Glutamatergic neuron (in vitro differentiated cells): ENCODE data around the gene PA2G4. TPM values are rescaled to one million over a fixed set of nuclear protein-coding genes. Genes with fewer than 3 reads are reported as not detected.

Experiments
- DNase-seq: peaks from one replicate; pipeline ENCODE4 v3.0.0; 2022
- H3K27ac Mint-ChIP-seq: one replicate; pipeline ENCODE4 v1.8.0; 2020; ENCODE audit warnings: mild to moderate bottlenecking, mixed read lengths, inconsistent platforms; ENCODE audit not compliant: unreplicated experiment
- H3K27me3 Mint-ChIP-seq: one replicate; pipeline ENCODE4 v1.8.0; 2020; ENCODE audit warnings: mild to moderate bottlenecking, moderate library complexity, mixed read lengths, inconsistent platforms; ENCODE audit not compliant: unreplicated experiment
- H3K36me3 Mint-ChIP-seq: one replicate; pipeline ENCODE4 v1.8.0; 2020; ENCODE audit warnings: mild to moderate bottlenecking, mixed read lengths, inconsistent platforms; ENCODE audit not compliant: unreplicated experiment
- H3K4me1 Mint-ChIP-seq: one replicate; pipeline ENCODE4 v1.8.0; 2020; ENCODE audit warnings: mild to moderate bottlenecking, low read depth, mixed read lengths, inconsistent platforms; ENCODE audit not compliant: unreplicated experiment
- H3K4me3 Mint-ChIP-seq: one replicate; pipeline ENCODE4 v1.8.0; 2020; ENCODE audit warnings: mild to moderate bottlenecking, mixed read lengths, inconsistent platforms; ENCODE audit not compliant: unreplicated experiment
- H3K9me3 Mint-ChIP-seq: one replicate; pipeline ENCODE4 v1.8.0; 2020; ENCODE audit warnings: mild to moderate bottlenecking, moderate library complexity, mixed read lengths, inconsistent platforms; ENCODE audit not compliant: unreplicated experiment
- CTCF ChIP-seq: fragments of 200-600 bp; sonication (generic); IDR thresholded peaks from one replicate; pipeline ENCODE4 v1.5.0; 2021; ENCODE audit not compliant: partially characterized antibody, unreplicated experiment
- total RNA-seq: library from RNA; stranded (reverse); fragmentation: NEBNext Ultra II Directional; extraction: Animal tissue kit (Norgen Biotek cat#: 25700); gene quantifications from one replicate; pipeline ENCODE4 v1.2.1, GENCODE V29; 2021; ENCODE audit not compliant: unreplicated experiment

Gene PA2G4
- total RNA-seq, 1 donor from 2014 or later: 86.5 TPM

DNA sequence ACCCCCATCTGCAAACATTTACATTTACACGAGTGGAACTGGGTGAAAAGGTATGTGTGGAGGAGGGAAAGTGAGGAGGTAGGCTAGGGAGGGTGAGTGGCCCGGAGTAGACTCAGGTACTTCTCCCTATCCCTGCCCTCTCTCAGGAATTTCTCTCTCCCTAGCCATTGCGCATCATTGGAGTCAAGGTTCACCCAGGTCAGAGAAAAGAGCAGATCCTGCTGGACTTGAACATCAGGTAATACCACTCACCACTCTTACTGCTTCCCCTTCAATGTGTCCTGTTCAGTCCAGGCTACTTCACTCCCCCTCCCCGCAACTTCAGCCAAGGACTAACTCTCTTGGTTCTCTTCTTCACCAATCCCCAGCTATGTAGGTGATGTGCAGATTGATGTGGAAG lies 26.5 kb downstream of the PA2G4 start:
- Mint-ChIP-seq H3K27ac (no peak overlapping the region), H3K36me3 (peaks cover under 1% of the 10 kb centered on the region), H3K9me3 (peaks cover 12% of the 10 kb centered on the region), H3K4me1 (peaks cover 15% of the 10 kb centered on the region), H3K27me3 (peaks cover 15% of the 10 kb centered on the region), H3K4me3 (peak overlapping the region; percentile 99)
- TF ChIP-seq CTCF: no peak
- DNase-seq: no peak

- no peak for TF ChIP-seq CTCF
- H3K36me3 Mint-ChIP-seq: peaks cover 4% of the 10 kb centered on the region
- no peak for DNase-seq
- no peak overlapping the region for H3K4me3 Mint-ChIP-seq
- H3K27ac Mint-ChIP-seq: no peak overlapping the region
- H3K4me1 Mint-ChIP-seq: peaks cover 3% of the 10 kb centered on the region
- peaks cover 4% of the 10 kb centered on the region for H3K27me3 Mint-ChIP-seq
- no peaks in the 10 kb centered on the region for H3K9me3 Mint-ChIP-seq
These were observed 30.5 kb downstream of the PA2G4 start for GRCh38 chr12:56134897-56135296.

GRCh38 chr12:56137853-56138571 lies 33.7 kb downstream of the PA2G4 start:
- H3K27me3 Mint-ChIP-seq: peaks cover 4% of the 10 kb centered on the region
- no peak overlapping the region for H3K4me3 Mint-ChIP-seq
- no peak for DNase-seq
- no peak for TF ChIP-seq CTCF
- no peaks in the 10 kb centered on the region for H3K4me1 Mint-ChIP-seq
- H3K27ac Mint-ChIP-seq: no peak overlapping the region
- H3K36me3 Mint-ChIP-seq: peaks cover 16% of the 10 kb centered on the region
- peaks cover 1% of the 10 kb centered on the region for H3K9me3 Mint-ChIP-seq

- DNase-seq: no peak
- no peak for TF ChIP-seq CTCF
- H3K27ac Mint-ChIP-seq: no peak overlapping the region
- peaks cover 16% of the 10 kb centered on the region for H3K36me3 Mint-ChIP-seq
- H3K27me3 Mint-ChIP-seq: peaks cover 4% of the 10 kb centered on the region
- no peaks in the 10 kb centered on the region for H3K4me1 Mint-ChIP-seq
- no peak overlapping the region for H3K4me3 Mint-ChIP-seq
- peaks cover 5% of the 10 kb centered on the region for H3K9me3 Mint-ChIP-seq
These were observed 37.8 kb downstream of the PA2G4 start for GRCh38 chr12:56141946-56142784.

DNA sequence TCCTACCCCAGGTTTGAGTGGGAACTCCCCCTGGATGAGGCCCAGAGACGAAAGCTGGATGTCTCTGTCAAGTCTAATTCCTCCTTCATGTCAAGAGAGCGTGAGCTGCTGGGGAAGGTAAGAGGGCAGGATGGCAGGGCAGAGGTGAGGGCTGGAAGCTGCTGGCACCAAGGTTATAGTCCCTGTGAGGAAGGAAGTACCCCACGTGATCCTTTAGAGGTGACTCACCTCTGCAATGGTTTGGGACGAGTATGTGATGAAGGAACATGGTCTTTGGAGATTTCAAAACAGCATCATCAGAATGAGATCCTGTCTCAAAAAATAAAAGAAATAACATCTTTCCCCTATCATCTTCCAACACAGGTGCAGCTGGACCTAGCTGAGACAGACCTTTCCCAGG lies 38.9 kb downstream of the PA2G4 start:
- H3K4me3 Mint-ChIP-seq: no peak overlapping the region
- peaks cover 16% of the 10 kb centered on the region for H3K36me3 Mint-ChIP-seq
- no peak for DNase-seq
- H3K9me3 Mint-ChIP-seq: peaks cover 5% of the 10 kb centered on the region
- no peak overlapping the region for H3K27ac Mint-ChIP-seq
- peaks cover 4% of the 10 kb centered on the region for H3K27me3 Mint-ChIP-seq
- no peak for TF ChIP-seq CTCF
- no peaks in the 10 kb centered on the region for H3K4me1 Mint-ChIP-seq
